CD4-positive, alpha-beta T cell treated with Interleukin-2 at 100 ng/mL for 4 hours (primary cell): ENCODE measurements around the gene TMPO.
"Not testable (repeated sequence)": the region's sequence is repeated elsewhere in the genome, so short reads cannot be mapped to it uniquely, and the experiment has no call there.

Source experiments
- DNase-seq: peaks from one replicate; pipeline ENCODE4 v3.0.0-alpha.2; 2020; ENCODE audit warnings: low spot score

The TMPO gene

GRCh38 chr12:98515287-98516110 is at the start of gene TMPO:
Gene TMPO (plus strand): TSS chr12:98515590. CDS start chr12:98515868, 278 bp downstream.
- DNase-seq = peak; percentile 97

GRCh38 chr12:98465950-98466602 is 49.3 kb upstream of the TMPO start:
- no peak for DNase-seq

- no peak for DNase-seq
Measured at GRCh38 chr12:98466640-98467400, 48.6 kb upstream of the TMPO start.

- DNase-seq = no peak
Measured at GRCh38 chr12:98469109-98469508, 46.3 kb upstream of the TMPO start.

GRCh38 chr12:98470469-98471082 is 44.8 kb upstream of the TMPO start:
- DNase-seq = no peak

- DNase-seq = no peak
Measured at GRCh38 chr12:98471085-98471484, 44.3 kb upstream of the TMPO start.

GRCh38 chr12:98475565-98475908 is 39.9 kb upstream of the TMPO start:
- no peak for DNase-seq

- no peak for DNase-seq
Measured at GRCh38 chr12:98478606-98479005, 36.8 kb upstream of the TMPO start.

GRCh38 chr12:98483621-98484503 is 31.5 kb upstream of the TMPO start:
- DNase-seq = no peak

- no peak for DNase-seq
Measured at GRCh38 chr12:98485792-98486340, 29.5 kb upstream of the TMPO start.

- DNase-seq = not testable (repeated sequence)
Measured at GRCh38 chr12:98488416-98488815, 27.0 kb upstream of the TMPO start.

- no peak for DNase-seq
Measured at GRCh38 chr12:98489176-98489575, 26.2 kb upstream of the TMPO start.

- DNase-seq = peak; percentile 89
Measured at GRCh38 chr12:98490501-98491453, 24.6 kb upstream of the TMPO start.

GRCh38 chr12:98492580-98493140 is 22.7 kb upstream of the TMPO start:
- no peak for DNase-seq

- DNase-seq = not testable (repeated sequence)
Measured at GRCh38 chr12:98501266-98501629, 14.1 kb upstream of the TMPO start.

GRCh38 chr12:98503342-98503591 is 12.1 kb upstream of the TMPO start:
- peak; percentile 93 for DNase-seq

GRCh38 chr12:98503592-98504367 is 11.6 kb upstream of the TMPO start:
- DNase-seq = peak; percentile 93

GRCh38 chr12:98504368-98504617 is 11.1 kb upstream of the TMPO start:
- no peak for DNase-seq

GRCh38 chr12:98509063-98509462 is 6.3 kb upstream of the TMPO start:
- no peak for DNase-seq
